Measurements from ENCODE around the gene UCP2.

The UCP2 gene, protein sequence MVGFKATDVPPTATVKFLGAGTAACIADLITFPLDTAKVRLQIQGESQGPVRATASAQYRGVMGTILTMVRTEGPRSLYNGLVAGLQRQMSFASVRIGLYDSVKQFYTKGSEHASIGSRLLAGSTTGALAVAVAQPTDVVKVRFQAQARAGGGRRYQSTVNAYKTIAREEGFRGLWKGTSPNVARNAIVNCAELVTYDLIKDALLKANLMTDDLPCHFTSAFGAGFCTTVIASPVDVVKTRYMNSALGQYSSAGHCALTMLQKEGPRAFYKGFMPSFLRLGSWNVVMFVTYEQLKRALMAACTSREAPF

DNA sequence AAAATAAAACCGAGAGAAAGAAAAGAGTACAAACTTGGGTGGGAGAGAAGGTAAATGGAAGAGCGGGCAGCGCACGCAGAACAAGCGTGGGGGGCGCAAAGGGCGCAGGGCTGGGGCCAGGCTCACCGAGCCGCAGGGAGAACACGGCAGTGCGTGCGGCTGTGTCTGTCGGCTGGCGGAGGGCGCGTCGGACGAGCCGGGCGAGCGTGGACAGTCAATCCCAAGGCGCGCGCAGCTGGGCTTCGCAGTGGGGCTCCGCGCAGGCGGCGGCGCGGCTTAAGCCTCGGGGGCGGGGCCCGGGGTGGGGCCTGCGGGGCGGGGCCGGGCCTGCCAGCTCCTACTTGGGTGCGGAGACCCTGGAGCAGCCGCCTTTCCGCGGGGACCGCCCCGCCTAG, at the start of gene UCP2:
Gene UCP2 (minus strand): TSS at position 249 of the 395 bp plus-strand sequence. CDS start 4,465 bp downstream, outside the sequence.
- H3K9me3 Mint-ChIP-seq (ENCODE audit: low read depth) = no peaks in the 10 kb centered on the region
- peaks cover 3% of the 10 kb centered on the region for H3K36me3 Mint-ChIP-seq
- peaks cover 62% of the 10 kb centered on the region for H3K4me1 Mint-ChIP-seq (ENCODE audit: low read depth)
- no peaks in the 10 kb centered on the region for H3K27me3 Mint-ChIP-seq
- peak within 1 kb of the TSS; percentile 100 for H3K27ac Mint-ChIP-seq
- H3K4me3 Mint-ChIP-seq = peak within 1 kb of the TSS; percentile 98

DNA sequence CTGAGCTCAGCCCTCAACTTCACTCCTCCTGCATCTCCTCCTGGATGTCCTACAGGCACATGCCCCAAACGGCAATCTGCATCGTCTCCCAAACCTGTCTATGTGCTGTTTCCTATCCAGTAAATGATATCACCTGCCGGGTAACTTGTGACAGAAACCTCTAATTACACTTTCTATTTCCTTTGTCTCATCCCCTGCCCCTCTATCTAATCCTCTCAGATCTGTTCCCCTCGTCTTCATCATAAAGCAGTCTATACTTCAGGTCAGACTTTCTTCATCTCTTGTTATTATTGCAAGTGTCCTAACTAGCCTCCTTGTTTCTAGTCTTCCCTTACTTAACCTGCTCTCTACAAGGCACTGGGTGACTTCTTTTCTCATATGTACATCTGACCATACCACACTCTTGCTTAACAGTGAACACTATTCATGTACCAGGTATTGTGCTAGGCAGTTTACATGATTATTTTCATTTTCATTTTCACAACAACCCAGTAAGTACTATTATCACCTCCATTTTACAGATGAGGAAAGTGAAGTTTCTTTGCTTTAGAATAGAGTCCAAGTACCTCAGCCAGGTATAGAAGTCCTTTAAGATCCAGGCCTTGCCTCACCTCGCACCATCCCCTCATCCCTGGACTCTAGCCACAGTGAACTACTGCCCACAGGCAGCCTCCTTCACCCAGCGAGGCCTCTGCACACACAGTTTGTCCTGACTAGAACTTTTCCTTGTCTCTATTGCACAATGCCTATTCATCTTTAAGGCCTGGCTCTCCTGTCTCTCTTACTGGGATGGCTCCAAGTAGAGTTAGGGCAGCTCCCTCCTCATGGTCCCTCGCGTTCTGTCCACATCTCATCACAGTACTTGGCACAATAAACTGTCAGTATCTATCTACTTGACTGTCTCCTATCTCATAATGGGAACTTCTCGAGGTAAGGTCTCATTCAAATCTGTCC, 48.4 kb upstream of the UCP2 start:
- Mint-ChIP-seq H3K36me3 (peaks cover 22% of the 10 kb centered on the region), H3K27me3 (no peaks in the 10 kb centered on the region), H3K9me3 (ENCODE audit: low read depth) (no peaks in the 10 kb centered on the region), H3K4me3 (peak overlapping the region; percentile 1), H3K27ac (peak overlapping the region; percentile 24), H3K4me1 (ENCODE audit: low read depth) (peaks cover 26% of the 10 kb centered on the region)

DNA sequence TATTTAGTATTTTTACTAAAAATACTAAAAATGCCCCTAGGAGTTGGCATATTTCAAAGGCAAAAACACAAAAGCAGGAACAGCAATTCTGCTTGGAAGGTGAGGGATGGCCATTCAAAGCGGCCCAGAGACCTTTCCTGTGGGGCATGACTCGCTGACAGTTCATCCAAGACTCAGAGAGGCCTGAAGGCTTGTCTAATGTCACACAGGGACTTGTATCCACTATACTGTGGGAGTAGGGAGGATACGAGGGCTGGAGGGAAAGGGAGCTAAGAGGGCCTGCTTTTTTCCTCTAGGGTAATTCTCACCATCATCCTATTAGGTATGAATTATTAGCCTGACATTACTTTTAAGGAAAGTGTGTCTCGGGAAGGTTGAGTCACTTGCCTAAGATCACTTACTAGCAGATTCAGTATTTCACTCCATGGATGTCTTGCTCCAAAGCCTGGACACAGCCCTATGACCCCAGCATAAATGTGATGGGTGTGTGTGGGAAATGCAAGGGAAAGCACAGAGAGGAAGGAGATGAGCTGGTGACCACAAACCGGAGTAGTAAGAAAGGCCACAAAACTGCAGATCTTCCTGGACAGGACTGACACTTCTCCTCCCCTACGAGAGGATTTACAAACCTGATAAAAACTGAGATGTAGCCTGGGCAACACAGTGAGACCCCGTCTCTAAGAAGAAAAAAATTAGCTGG, 43.0 kb upstream of the UCP2 start:
- no peak overlapping the region for H3K27ac Mint-ChIP-seq
- peaks cover 19% of the 10 kb centered on the region for H3K4me1 Mint-ChIP-seq (ENCODE audit: low read depth)
- H3K27me3 Mint-ChIP-seq = no peaks in the 10 kb centered on the region
- H3K4me3 Mint-ChIP-seq = no peak overlapping the region
- no peaks in the 10 kb centered on the region for H3K9me3 Mint-ChIP-seq (ENCODE audit: low read depth)
- peaks cover 27% of the 10 kb centered on the region for H3K36me3 Mint-ChIP-seq

DNA sequence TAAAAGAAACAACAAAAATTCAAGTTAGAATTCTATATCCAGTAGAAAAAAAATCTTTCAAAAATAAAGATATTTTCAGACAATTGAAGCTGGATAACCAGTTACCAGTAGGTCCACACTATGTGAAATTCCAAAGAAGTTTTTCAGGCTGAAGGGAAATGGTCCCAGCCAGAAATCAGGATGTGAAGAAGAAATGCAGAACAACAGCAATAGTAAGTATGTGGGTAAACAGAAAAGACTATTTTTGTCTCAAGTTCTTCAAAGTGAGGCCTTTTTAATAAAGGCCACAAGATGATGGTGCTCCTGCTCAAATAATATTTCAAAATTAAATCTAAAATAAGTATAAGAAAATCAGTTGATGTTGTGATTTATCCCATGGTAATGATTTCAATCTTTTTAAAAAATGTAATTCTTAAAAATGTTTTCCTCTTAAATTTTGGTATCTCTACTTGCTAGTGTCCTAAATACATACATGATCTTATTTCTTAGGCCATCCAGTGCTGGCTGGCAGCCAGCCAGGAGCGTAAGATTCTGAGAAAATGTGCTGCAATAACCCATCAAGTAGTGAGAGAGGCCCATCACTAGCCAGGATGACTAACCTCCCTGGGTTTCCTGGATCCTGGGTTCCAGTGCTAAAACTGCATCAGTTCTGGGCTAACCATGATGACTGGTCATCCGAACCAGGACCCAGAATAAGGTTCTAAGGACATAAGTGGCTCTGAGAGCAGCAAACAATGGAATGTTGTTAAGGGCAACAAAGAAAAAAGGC, 41.8 kb upstream of the UCP2 start:
- H3K27me3 Mint-ChIP-seq = no peaks in the 10 kb centered on the region
- peak overlapping the region; percentile 25 for H3K27ac Mint-ChIP-seq
- H3K4me1 Mint-ChIP-seq (ENCODE audit: low read depth) = peaks cover 16% of the 10 kb centered on the region
- H3K9me3 Mint-ChIP-seq (ENCODE audit: low read depth) = no peaks in the 10 kb centered on the region
- peaks cover 27% of the 10 kb centered on the region for H3K36me3 Mint-ChIP-seq
- no peak overlapping the region for H3K4me3 Mint-ChIP-seq

DNA sequence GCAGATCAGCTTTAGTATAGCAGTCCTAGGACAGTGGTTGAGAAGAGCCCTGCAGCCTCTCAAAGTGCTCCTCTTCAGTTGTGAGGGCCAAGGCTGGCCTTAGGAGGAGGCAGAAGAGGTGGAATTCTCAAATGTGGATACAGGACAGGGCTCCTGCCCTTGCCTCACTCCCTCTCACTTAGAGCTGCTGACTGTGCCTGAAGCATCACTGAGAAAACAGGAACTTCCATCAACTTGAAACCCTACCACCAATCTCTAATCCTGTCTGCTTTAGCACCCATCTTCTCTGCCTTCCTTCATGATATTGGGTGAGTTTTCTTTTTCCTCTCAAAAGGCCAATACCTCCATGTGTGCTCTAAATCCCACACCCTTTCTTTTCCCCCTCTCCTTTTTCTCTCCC, 40.6 kb upstream of the UCP2 start:
- Mint-ChIP-seq H3K27ac (no peak overlapping the region), H3K4me1 (ENCODE audit: low read depth) (peaks cover 17% of the 10 kb centered on the region), H3K27me3 (no peaks in the 10 kb centered on the region), H3K36me3 (peaks cover 19% of the 10 kb centered on the region), H3K9me3 (ENCODE audit: low read depth) (no peaks in the 10 kb centered on the region), H3K4me3 (no peak overlapping the region)

DNA sequence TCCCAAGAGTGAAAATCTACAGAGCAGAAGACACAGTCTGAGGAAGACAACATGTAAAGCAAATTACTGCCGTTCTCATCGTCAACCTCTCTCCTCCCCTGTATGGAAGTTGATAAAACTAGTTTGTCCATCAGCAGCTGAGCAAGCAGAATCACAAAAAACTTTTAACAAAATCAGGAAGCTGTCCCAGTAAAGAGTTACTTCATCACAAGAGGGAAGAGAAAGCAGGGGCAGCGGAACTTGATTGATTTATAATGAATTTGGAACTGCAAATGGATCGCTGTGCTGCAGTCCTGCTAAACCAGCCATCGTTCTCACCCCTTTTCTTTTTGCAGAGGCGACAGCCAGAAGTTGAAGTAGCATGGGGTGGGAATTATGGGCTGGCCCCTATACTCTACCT, 39.9 kb upstream of the UCP2 start:
- Mint-ChIP-seq H3K36me3 (peaks cover 19% of the 10 kb centered on the region), H3K27me3 (no peaks in the 10 kb centered on the region), H3K27ac (no peak overlapping the region), H3K4me3 (no peak overlapping the region), H3K9me3 (ENCODE audit: low read depth) (no peaks in the 10 kb centered on the region), H3K4me1 (ENCODE audit: low read depth) (peaks cover 23% of the 10 kb centered on the region)

DNA sequence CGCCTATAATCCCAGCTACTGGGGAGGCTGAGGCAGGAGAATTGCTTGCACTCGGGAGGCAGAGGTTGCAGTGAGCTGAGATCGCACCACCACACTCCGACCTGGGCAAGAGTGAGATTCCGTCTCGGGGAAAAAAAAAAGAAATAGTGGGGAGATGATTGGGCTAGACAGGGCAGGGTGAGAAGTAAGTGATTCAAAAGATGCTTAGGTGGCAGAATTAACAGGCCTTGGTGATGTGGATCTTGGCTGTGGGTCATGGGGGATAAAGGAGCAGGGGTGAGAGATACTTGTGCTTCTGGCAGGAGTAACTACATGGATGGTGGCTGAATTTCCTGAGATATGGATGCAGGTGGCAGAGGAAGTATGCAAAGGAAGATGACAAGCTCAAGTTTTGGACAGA, 39.4 kb upstream of the UCP2 start:
- H3K27ac Mint-ChIP-seq = no peak overlapping the region
- H3K4me1 Mint-ChIP-seq (ENCODE audit: low read depth) = peaks cover 25% of the 10 kb centered on the region
- H3K27me3 Mint-ChIP-seq = no peaks in the 10 kb centered on the region
- no peaks in the 10 kb centered on the region for H3K9me3 Mint-ChIP-seq (ENCODE audit: low read depth)
- H3K4me3 Mint-ChIP-seq = no peak overlapping the region
- H3K36me3 Mint-ChIP-seq = peaks cover 22% of the 10 kb centered on the region

DNA sequence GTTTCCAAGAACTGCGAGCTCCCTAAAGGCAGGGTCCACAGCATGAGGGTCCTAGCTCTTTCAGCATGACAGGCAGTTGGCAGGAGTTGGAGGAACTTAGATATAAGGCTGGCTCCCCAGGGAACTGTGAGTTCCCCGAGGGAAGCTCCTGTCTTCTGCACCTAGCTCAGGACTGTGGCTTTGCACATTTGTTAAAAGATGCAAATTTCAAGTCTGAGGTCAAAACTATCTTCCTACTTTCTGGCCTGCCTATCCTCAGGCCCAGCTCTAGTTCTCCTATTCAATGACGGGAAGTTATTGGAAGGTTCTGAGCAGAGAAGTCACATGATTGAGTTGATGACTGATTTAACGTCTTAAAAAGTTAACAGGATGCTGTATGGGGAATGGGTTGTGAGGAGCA, 37.9 kb upstream of the UCP2 start:
- Mint-ChIP-seq H3K4me1 (ENCODE audit: low read depth) (peaks cover 38% of the 10 kb centered on the region), H3K27ac (no peak overlapping the region), H3K27me3 (no peaks in the 10 kb centered on the region)

DNA sequence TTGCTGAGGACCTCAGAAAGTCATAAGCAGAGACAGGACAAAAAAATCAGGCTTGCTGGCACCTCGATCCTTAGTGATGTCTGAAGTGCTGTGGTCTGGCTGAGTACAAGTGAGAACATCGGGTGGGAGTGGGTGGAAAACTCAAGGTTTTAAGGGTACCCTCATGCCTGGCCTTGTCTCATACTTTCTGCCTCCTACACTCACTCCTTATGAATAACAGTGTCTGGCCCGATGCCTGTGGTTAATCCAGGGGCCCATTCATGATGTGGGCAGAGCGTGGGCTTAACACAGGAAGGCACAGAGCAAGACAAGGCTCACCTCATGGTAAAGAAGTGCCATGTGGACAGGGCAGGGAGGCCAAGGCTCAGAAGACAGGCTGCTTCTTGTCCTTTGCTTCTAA, 37.2 kb upstream of the UCP2 start:
- Mint-ChIP-seq H3K27me3 (no peaks in the 10 kb centered on the region), H3K9me3 (ENCODE audit: low read depth) (no peaks in the 10 kb centered on the region), H3K36me3 (peaks cover 27% of the 10 kb centered on the region), H3K27ac (no peak overlapping the region), H3K4me1 (ENCODE audit: low read depth) (peaks cover 43% of the 10 kb centered on the region), H3K4me3 (no peak overlapping the region)

More for the DNA sequence above, 37.9 kb upstream of the UCP2 start:
- Mint-ChIP-seq H3K4me3 (no peak overlapping the region), H3K9me3 (ENCODE audit: low read depth) (no peaks in the 10 kb centered on the region), H3K36me3 (peaks cover 26% of the 10 kb centered on the region)

DNA sequence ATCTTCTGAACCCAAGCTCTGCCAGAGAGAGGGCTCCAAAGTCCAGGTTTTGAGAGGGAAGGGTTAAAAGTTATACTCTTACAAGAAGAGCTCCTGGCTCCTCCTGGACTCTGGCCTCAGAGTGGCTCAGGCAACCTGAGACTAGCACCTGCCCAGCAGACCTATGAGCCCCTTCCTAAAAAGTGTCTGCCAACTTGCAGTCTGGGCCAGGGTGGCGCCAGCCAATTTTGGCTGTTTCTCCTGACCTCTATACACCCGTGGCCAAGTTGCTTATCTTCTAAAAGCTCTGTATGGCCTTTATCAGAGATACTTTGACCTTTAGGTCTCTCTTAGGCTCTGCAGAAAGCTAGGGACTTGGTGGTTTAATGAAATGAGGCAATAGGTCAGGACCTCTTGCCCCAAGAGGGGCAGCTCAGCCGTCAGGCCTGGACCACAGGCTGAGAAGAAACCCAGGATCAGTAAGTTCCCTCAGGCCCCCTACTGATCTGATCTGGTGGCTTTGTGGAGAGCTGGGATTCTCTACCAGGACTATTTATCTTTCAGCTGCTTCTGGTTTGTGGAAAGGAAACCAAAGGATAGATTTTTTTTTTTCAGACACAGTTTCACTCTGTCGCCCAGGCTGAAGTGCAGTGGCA, 36.6 kb upstream of the UCP2 start:
- Mint-ChIP-seq H3K36me3 (peaks cover 27% of the 10 kb centered on the region), H3K9me3 (ENCODE audit: low read depth) (no peaks in the 10 kb centered on the region), H3K4me1 (ENCODE audit: low read depth) (peaks cover 49% of the 10 kb centered on the region), H3K27ac (no peak overlapping the region), H3K4me3 (no peak overlapping the region), H3K27me3 (no peaks in the 10 kb centered on the region)

DNA sequence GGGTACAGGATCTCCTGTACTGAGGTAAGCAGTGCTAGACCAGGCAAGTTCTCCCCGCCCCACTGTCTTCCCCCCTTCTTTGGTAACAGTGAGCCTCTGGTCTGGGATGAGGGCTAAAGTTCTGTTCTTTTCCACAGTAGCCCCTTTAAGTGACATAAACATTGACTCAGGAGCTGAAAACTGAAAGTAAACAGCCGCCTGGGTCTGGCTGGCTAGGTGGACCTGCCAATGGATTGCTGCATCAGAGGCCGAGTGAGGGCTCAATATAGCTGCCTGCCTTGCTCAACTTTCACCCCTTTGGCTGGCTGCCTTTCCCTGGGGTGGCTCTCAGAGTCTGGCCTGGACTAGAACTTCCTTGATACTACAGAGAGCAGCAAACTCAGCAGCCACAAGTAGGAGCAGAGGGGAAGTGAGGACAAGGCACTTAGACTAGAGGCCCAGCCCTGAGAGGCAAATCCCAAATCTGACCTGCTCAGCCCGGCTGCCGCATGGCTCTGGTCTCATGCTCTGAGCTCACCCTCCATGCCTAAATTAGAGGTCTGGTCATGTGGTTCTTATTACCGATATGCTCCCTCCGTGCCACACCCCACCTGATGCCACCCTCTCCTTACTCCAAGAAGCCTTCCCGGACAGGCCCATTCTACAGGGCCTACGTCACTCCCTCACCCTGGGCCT, 35.8 kb upstream of the UCP2 start:
- no peaks in the 10 kb centered on the region for H3K27me3 Mint-ChIP-seq
- H3K36me3 Mint-ChIP-seq = peaks cover 21% of the 10 kb centered on the region
- H3K4me3 Mint-ChIP-seq = no peak overlapping the region
- peaks cover 50% of the 10 kb centered on the region for H3K4me1 Mint-ChIP-seq (ENCODE audit: low read depth)
- H3K9me3 Mint-ChIP-seq (ENCODE audit: low read depth) = no peaks in the 10 kb centered on the region
- no peak overlapping the region for H3K27ac Mint-ChIP-seq

DNA sequence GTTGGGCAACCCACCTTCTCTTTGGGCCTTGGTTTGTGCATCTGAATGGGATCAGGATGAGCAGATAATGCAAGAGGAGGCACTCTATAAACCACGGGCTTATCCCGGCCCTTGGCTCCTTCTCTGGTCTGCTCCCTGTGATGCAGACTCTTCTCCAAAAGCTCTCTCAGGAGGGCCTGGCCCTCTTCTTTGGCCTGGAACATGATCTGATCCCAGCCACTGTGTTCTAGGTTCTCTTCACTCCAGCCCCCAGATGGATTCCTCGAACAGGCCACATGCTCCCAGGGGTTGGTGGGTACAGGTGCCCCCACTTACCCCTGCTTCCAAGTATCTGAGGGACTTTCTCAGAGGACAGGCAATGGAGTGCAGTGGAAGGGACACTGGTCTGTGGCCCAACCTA, 35.0 kb upstream of the UCP2 start:
- no peaks in the 10 kb centered on the region for H3K9me3 Mint-ChIP-seq (ENCODE audit: low read depth)
- no peak overlapping the region for H3K4me3 Mint-ChIP-seq
- peaks cover 19% of the 10 kb centered on the region for H3K36me3 Mint-ChIP-seq
- peaks cover 56% of the 10 kb centered on the region for H3K4me1 Mint-ChIP-seq (ENCODE audit: low read depth)
- no peaks in the 10 kb centered on the region for H3K27me3 Mint-ChIP-seq
- H3K27ac Mint-ChIP-seq = no peak overlapping the region

DNA sequence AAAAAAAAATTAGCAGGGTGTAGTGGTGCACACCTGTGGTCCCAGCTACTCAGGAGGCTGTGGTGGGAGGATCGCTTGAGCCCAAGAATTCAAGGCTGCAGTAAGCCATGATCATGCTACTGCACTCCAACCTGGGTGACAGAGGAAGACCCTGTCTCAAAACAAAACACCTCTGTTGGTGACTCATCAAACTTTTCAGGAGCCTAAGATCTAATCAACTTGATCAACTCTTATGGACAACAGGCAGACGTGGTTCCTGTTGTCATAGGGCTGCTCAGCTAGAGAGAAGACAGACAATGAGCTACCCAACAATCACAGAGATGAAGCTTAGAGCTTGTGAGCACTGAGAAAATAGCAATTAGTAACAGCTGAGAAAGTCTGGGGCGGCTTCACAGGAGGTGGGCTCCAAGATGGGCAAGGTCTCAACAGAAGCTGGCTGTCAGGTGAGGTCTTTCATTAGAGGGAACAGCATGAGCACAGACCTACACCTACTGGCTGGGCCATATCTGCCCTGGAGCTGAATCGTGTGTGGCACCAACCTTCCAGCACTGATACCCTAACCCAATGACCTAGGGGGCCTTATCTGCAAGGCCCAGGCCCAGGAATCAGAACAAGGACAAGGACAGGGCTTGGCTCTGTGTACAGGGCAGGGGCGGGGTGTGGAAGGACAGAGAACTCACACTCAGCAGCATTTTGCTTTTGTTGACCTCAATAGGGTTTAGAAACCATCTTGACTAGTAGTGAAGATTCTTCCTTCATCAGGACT, 33.5 kb upstream of the UCP2 start:
- H3K4me1 Mint-ChIP-seq (ENCODE audit: low read depth) = peaks cover 72% of the 10 kb centered on the region

More for the DNA sequence above, 33.5 kb upstream of the UCP2 start:
- H3K27ac Mint-ChIP-seq = peak overlapping the region; percentile 46
- peaks cover 23% of the 10 kb centered on the region for H3K36me3 Mint-ChIP-seq
- H3K4me3 Mint-ChIP-seq = no peak overlapping the region
- no peaks in the 10 kb centered on the region for H3K9me3 Mint-ChIP-seq (ENCODE audit: low read depth)
- H3K27me3 Mint-ChIP-seq = no peaks in the 10 kb centered on the region
